Erythroblast (primary cell): ENCODE results near the gene ANKRD44.

Experiments
- DNase-seq, 2 experiments: peaks; one replicate each; lab custom pipeline; 2025; lab: John Stamatoyannopoulos, UW
- GATA1 ChIP-seq: IDR thresholded peaks from 2 replicates; pipeline ENCODE4 v1.6.1; 2011; ENCODE audit warnings: low read depth, mild to moderate bottlenecking, control low read depth, low read length, moderate library complexity
- POLR2A ChIP-seq: IDR thresholded peaks from 2 replicates; pipeline ENCODE4 v1.6.1; 2011; ENCODE audit warnings: mild to moderate bottlenecking, low read length

Gene ANKRD44

DNA sequence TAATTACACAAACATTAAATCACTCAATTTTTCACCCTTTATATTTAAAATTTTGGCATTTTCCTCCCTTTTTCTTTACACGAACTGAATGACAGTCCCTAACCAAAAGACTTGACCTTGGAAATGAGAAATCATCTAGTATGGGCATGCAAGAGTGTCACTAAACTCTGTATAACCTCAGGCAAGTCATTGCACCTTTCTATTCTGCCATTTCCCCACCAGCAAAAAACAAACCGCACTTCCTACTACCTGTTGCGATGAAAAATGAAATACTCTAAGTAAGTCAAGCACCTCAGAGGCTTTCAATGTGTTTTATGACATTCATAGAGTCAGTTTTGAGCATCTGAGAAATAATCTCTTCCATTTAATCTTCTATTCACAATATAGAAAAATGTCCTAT lies 44.1 kb downstream of the ANKRD44 start:
- no peak for DNase-seq
- TF ChIP-seq POLR2A, result no peak

DNA sequence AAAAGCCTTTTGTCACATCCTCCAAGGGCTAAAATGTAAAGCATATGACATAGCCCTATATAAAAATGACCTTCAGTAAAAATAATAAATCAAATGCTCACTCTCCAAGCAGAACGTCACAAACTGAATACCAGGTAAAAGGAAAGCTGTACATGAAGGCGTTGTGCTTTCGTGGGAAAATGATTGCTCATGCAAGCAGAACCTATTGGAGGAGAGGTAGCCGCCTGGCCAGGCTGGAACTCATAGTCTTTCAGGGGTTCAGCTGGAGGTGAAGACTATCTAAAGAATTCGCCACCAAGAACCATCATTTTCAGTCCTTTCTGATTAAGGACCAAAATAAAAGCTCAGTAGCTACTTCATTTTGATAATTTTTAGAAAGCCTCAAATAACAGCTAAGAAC lies 44.7 kb downstream of the ANKRD44 start:
- no peak for TF ChIP-seq POLR2A
- TF ChIP-seq GATA1, result no peak
- no peak for DNase-seq

DNA sequence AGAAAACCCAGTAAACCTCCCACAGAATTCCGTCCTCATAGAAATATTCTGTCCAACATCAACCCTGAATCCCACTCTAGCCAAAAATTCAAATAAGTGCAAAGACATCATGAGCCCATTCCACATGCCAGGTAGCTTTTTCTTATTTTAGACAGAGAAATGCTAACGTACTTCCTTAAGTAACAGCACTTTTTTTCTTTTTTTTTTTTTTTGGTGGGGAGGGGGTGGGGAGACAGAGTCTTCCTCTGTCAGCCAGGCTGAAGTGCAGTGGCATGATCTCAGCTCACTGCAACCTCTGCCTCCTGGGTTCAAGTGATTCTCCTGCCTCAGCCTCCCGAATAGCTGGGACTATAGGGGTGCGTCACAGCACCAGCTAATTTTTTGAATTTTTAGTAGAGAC lies 45.5 kb downstream of the ANKRD44 start:
- no peak for DNase-seq
- TF ChIP-seq POLR2A (no peak), GATA1 (no peak)

DNA sequence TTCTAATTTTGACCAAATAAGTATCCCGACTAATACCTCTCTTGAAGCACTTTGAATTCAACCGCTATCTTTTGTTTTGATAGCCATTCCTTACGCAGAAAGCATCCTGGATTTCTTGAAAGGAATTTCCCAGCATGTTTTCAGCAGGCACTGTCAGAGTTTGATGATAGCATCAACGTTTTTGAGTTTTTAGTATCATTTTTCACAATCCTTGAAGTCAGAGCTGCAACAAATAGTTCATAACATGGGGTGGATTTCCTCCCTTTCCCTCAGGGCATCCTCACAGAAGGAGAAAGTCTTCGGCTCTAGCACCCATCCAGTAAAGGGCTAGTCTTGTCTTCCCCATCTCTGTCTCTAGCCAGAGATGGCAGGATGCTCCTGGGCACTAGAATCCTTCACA lies 46.2 kb downstream of the ANKRD44 start:
- no peak for TF ChIP-seq GATA1
- no peak for TF ChIP-seq POLR2A
- DNase-seq, result no peak

DNA sequence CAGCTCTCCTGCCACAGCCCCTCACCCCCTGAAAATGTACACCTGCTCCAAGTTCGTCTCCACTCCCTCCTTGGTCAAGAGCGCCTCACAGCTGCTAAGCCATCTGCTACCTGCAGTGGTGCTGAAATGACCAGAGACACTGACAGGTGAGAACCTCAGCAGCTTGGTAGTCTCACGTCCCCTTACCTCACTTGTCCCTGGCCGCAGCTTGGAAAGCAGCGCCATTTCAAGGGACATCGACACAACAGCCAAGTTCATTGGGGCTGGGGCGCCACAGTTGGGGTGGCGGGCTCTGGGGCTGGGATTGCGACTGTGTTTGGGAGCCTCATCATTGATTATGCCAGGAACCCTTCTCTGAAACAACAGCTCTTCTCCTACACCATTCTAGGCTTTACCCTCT lies 47.5 kb downstream of the ANKRD44 start:
- TF ChIP-seq POLR2A, result no peak
- no peak for TF ChIP-seq GATA1
- no peak for DNase-seq

DNA sequence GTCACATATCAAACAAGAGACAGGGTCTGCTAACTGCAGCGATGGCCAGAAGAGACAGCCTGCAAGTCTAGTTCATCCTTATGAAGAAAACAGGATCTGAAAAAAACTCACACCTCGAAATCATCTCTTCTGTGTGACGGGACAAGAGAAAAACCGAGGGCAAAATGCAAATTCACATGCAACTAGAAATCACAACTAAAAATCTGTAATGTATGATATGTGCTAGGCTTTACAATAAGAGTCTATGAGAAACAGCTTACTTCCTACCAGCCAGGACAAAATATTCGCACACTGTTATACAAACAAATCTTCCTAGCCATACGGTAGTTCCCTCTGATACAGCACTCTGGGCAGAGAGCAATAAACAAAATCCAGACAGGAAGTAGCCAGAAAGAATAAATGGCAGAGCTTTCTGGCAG lies 48.8 kb downstream of the ANKRD44 start:
- TF ChIP-seq POLR2A (no peak), GATA1 (no peak)
- no peak for DNase-seq

DNA sequence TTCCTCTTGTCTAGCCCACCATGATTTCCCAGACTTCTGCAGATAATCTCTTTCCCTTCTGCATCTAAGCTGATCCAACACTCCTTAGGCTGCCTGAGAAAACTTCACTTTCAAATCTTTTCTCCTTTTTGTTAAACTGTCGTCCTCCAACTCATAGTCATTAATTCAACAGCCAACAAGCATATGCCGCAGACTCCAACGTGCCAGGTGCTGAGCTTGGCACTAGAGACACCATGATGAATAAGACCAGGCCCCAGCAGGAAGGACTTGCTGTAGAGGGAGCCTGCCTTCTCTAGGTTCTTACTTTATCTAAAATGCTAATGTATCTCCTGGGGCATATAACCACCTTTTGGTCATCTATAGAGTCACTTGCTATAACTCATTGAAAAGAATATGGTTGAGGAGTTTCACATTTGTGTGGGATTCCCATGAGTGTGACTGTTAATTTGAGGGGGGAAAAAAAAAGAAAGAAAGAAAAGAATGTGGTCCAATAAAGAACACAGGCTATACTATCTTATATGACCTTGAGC lies 51.0 kb downstream of the ANKRD44 start:
- no peak for TF ChIP-seq GATA1
- no peak for TF ChIP-seq POLR2A
- no peak for DNase-seq

DNA sequence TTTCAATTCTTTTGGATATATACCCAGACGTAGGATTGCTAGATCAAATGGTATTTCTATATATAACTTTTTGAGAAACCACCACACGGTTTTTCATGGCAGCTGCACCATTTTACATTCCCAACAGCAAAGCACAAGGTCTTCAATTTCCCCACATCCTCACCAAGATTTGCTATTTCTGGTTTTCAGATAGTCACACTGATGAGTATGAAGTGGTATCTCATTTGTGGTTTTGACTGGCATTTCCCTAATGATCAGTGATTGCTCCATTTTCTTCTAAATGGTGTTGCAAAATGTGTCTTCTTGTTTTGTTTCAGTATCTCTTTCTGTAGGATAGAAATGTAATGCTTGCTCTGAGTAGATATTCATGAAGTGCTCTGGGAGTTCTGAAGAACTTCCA lies 52.0 kb downstream of the ANKRD44 start:
- DNase-seq, result no peak
- TF ChIP-seq GATA1 (no peak), POLR2A (no peak)

DNA sequence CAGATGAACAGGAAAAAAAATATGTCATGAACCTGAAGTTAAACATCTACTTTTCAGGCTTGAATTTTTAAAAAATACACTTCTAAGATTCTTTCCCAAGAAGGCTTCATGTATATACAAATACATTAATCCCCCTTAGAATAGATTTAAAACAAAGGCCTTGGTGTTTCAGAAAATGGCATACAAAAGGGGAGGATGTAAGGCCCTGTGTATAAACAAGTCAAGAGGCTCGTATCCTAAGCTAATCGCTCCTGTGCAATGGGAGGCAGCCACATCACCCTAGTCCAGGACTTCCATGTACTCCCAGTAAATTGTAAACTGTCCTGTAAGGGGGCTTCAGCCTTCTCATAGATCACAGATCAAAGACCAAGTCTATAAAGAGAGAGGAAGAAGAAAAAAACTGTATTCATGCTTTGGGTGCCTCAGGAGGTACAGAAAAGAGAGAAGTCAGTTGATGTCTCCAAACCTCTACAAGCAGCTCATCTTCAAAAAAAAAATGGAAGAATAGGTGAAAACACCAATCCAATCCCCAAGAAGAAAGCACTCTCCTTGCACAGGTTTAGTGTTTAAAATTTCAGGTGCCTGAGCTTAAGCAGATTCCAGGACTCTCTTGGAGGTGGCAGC lies 53.9 kb downstream of the ANKRD44 start:
- TF ChIP-seq POLR2A (no peak), GATA1 (no peak)
- no peak for DNase-seq

DNA sequence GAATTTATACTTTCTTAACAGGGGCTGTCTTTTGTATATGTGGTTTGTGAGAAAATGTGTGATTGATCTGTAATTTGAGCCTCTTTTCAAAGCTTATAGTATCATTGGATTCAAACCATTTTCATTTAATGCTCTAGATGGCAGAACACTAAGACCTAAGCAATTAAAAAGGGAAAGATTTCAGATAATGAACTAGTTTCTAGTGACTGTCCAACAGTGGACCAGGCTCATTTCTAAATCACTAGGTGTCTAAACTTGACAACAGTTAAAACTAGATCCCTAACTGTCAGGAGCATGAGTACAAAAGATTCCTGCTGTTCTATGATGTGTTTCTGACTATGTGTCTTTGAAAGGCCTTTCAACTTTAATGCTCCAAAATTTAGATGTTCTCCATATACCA lies 54.6 kb downstream of the ANKRD44 start:
- DNase-seq, result no peak
- TF ChIP-seq POLR2A (no peak), GATA1 (no peak)

DNA sequence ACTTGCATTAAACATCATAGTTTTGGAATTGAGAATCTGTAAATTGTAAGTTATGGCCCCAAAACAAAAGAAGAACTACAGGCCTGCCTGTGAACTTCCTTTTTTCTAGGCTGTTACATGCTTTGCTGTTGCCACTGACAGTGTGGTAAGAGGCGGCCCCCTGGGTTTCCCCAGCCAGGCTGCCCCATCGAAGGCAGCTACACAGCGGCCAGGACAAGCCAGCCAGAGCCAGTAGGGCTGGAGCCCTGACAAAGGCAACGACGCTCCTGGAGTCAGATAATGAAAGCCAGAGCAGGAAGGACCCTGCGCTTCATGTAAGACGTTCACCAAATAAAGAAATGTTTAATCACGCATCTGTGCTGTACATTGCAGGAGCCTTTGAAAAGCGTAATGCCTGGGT lies 55.0 kb downstream of the ANKRD44 start:
- TF ChIP-seq GATA1 (no peak), POLR2A (no peak)
- peak in 1 of 2 experiments; percentile 13 for DNase-seq

DNA sequence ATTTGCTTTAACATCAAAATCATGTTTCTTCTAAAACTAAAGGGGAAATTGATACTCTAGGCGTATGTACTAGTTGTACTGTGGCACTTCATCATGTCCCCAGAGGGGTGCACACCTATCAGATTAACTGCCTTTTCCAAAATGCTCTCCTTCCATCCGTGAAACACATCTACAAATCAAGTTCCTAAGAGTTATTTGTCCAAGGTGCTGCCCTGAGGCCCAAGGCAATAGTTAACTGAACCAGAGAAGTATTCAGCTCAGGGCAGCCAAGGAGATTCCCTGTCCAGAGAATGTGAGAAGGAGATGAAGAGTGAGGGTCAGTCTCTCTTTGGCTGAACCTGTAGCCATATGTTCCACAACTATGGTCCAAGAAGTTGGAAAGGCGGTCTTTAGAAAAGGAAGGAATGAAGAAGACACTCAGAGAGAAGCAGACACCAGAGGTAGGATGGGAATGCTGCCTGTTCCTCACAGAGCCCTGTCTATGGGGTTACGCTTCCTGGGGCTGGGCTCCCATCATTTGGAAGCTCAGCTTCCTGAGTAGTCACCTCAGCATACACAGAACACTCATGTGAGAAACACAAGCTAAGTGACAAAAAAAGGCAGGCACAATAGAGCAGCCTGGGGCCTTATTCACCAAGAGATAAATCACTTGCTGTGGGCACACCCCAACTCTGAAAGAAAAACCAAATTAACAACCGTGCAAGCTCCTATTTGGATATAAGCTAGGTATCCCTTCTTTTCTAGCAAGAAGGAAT lies 55.6 kb downstream of the ANKRD44 start:
- TF ChIP-seq POLR2A, result no peak
- TF ChIP-seq GATA1, result no peak
- no peak for DNase-seq

DNA sequence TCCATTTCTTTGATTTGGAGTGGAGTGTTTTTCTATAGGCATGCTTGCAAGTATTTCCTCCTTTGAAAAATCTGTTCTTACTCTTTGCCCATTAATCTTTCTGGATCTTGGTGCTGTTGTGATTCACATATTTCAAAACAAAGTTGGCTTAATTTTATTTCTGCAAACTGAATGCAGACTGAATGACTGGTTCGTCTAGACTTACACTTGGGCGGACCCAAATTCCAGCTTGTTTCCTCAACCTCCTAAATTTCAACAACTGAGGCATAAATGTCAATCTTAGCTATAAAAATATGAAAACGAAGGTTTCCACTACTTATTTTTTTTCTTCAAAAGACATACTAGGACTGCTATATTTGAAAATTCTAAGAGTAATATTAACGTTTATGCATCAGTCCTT lies 59.0 kb downstream of the ANKRD44 start:
- no peak for TF ChIP-seq POLR2A
- no peak for TF ChIP-seq GATA1
- DNase-seq, result no peak

DNA sequence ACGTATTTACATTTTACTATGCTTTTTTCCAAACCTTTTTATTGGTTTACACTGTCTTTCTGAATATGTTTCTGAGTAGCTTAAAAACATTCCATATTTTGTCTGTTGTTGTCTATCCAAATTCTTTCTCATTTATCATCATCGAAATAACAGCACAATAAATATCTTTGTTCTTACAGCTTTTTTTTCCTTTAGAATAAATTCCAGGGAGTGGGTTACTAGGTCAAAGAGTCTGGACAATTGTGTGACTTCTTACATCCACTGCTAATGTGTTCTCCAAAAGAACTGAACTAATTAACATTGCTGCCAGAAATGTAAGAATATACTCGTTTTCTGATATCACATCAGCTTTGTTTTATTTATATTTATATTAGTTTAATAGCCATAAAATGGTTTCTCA lies 59.4 kb downstream of the ANKRD44 start:
- no peak for DNase-seq
- TF ChIP-seq POLR2A, result no peak
- TF ChIP-seq GATA1, result no peak

DNA sequence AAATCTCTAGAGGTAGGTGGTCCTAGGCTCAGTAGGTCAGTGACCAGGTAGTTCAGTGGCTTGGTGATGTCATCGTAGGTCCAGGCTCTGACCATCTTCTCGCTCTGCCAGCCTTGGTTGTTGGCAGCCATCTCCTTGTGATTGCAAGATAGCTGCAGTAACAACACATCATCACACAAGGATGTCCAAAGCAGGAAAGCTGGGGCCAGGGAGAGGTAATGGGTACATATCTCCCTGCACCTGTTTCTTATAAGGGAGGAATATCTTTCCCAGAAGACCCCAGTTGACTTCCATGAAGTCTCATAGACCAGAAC lies 60.5 kb downstream of the ANKRD44 start:
- DNase-seq, result no peak
- no peak for TF ChIP-seq POLR2A
- no peak for TF ChIP-seq GATA1
